Sigmoid colon (tissue), 7 donors: ENCODE results near the gene PLEKHM1. TPM values are rescaled to one million over a fixed set of nuclear protein-coding genes. Genes with fewer than 3 reads are reported as not detected.

Source experiments
- DNase-seq: peaks from one replicate; pipeline ENCODE4 v3.0.0-alpha.2; 2019
- H3K27ac ChIP-seq, 4 donors: fragments of 200-600 bp; sonication (generic); one replicate each; pipeline ENCODE4 v1.5.1; 2016 to 2019; ENCODE audit warnings: mild to moderate bottlenecking in 1 of 4
- H3K27me3 ChIP-seq, 3 donors: fragments of 200-600 bp; sonication (generic); one replicate each; pipeline ENCODE4 v1.5.1; 2019; ENCODE audit warnings: mild to moderate bottlenecking in 1 of 3
- H3K36me3 ChIP-seq, 4 donors: fragments of 200-600 bp; sonication (generic); one replicate each; pipeline ENCODE4 v1.5.1; 2016 to 2019
- H3K4me1 ChIP-seq, 4 donors: fragments of 200-600 bp; sonication (generic); one replicate each; pipeline ENCODE4 v1.5.1; 2017 to 2019
- H3K4me3 ChIP-seq, 4 donors: fragments of 200-600 bp; sonication (generic); one replicate each; pipeline ENCODE4 v1.5.1; 2017 to 2019; ENCODE audit warnings: mild to moderate bottlenecking in 2 of 4, moderate library complexity in 1 of 4
- H3K9me3 ChIP-seq, 4 donors: fragments of 200-600 bp in 3 of 4; sonication (generic) in 3 of 4; one replicate each; pipeline versions ENCODE4 v1.5.1 to v1.6.1; 2013 to 2019
- CTCF ChIP-seq, 4 experiments: fragments of 450-650 bp in 3 of 4; fragments of 200-600 bp in 1 of 4; IDR thresholded peaks; one replicate each; pipeline ENCODE4 v1.5.1; 2016 to 2019; ENCODE audit warnings: antibody characterized with exemption in 4 of 4, mild to moderate bottlenecking in 3 of 4, moderate library complexity in 2 of 4
- EP300 ChIP-seq, 4 donors: sonication (generic); formaldehyde crosslinking; IDR thresholded peaks; one replicate each; pipeline ENCODE4 v1.6.1; 2017; ENCODE audit warnings: antibody characterized with exemption in 4 of 4
- POLR2A ChIP-seq, 2 donors: fragments of 450-650 bp; IDR thresholded peaks; one replicate each; pipeline ENCODE4 v1.6.1; 2016; ENCODE audit warnings: antibody characterized with exemption in 2 of 2, mild to moderate bottlenecking in 2 of 2, moderate library complexity in 2 of 2
- POLR2AphosphoS5 ChIP-seq, 4 donors: sonication (generic); formaldehyde crosslinking; IDR thresholded peaks; one replicate each; pipeline ENCODE4 v1.6.1; 2017; ENCODE audit warnings: antibody characterized with exemption in 4 of 4
- WGBS, 2 donors: extraction: QIAGEN DNeasy Blood & Tissue Kit; methylation state at CpG; one replicate each; pipeline ENCODE4 v1.1.7; 2013; 5-methylcytosine and 5-hydroxymethylcytosine counted together
- intact Hi-C: fragments of 100-400 bp; cut with DNase I; formaldehyde crosslinking; loops from one replicate; pipeline ENCODE4 v1.15.1; 2023
- polyA plus RNA-seq, 3 donors: library from polyadenylated mRNA; stranded (reverse); fragments of 200-250 nt; gene quantifications; one replicate each; pipeline ENCODE4 v1.2.3, GENCODE V29; 2013
- total RNA-seq, 4 donors: library from RNA; depleted of rRNA; stranded (reverse); fragments of >200 nt; gene quantifications; one replicate each; pipeline ENCODE4 v1.1.0, GENCODE V29; 2016
- donor health status: healthy with polysubstance abuse.
- donor health status: Bipolar disorder and iron deficiency.
- donor health status: healthy.

PLEKHM1 gene
- total and polyA plus RNA-seq, 7 donors = 17.4 to 43.4 (median 26.7) TPM

GRCh38 chr17:45436161-45436560 is 54.4 kb downstream of the PLEKHM1 start:
- Histone ChIP-seq H3K36me3 (peaks cover 13 to 53% (median 22%) of the 10 kb centered on the region in 4 donors), H3K4me1 (peaks cover 0 to 31% (median 20%) of the 10 kb centered on the region in 4 donors), H3K27me3 (peaks cover 12 to 23% (median 20%) of the 10 kb centered on the region in 3 donors), H3K27ac (no peak overlapping the region), H3K4me3 (no peak overlapping the region), H3K9me3 (no peaks in the 10 kb centered on the region)
- WGBS, 2 donors = 91 to 92% methylated on average over 10 of the region's 10 CpGs
- intact Hi-C loops = no loop called here
- no peak for TF ChIP-seq POLR2A (IDR thresholded peaks at IDR 0.05)
- TF ChIP-seq CTCF (IDR thresholded peaks at IDR 0.05) = no peak
- no peak for TF ChIP-seq POLR2AphosphoS5 (IDR thresholded peaks at IDR 0.05)
- no peak for TF ChIP-seq EP300 (IDR thresholded peaks at IDR 0.05)
- no peak for DNase-seq

GRCh38 chr17:45435481-45435880 is 55.0 kb downstream of the PLEKHM1 start:
- DNase-seq = no peak
- H3K9me3 ChIP-seq = no peaks in the 10 kb centered on the region
- peaks cover 0 to 35% (median 27%) of the 10 kb centered on the region in 4 donors for H3K4me1 ChIP-seq
- H3K4me3 ChIP-seq = no peak overlapping the region
- peaks cover 13 to 53% (median 22%) of the 10 kb centered on the region in 4 donors for H3K36me3 ChIP-seq
- no peak for TF ChIP-seq POLR2A (IDR thresholded peaks at IDR 0.05)
- no peak for TF ChIP-seq POLR2AphosphoS5 (IDR thresholded peaks at IDR 0.05)
- no peak for TF ChIP-seq CTCF (IDR thresholded peaks at IDR 0.05)
- no peak for TF ChIP-seq EP300 (IDR thresholded peaks at IDR 0.05)
- H3K27ac ChIP-seq = no peak overlapping the region
- WGBS, 2 donors = 67 to 89% methylated on average over 5 of the region's 5 CpGs
- H3K27me3 ChIP-seq = peaks cover 16 to 30% (median 27%) of the 10 kb centered on the region in 3 donors
- intact Hi-C loops = no loop called here

GRCh38 chr17:45433159-45433535 is 57.4 kb downstream of the PLEKHM1 start:
- WGBS, 2 donors = 42 to 60% methylated on average over 4 of the region's 4 CpGs
- peak overlapping the region in 2 of 4 donors; percentile 67 to 74 for H3K27ac ChIP-seq
- intact Hi-C loops = no loop called here
- H3K27me3 ChIP-seq = peaks cover 36 to 53% (median 50%) of the 10 kb centered on the region in 3 donors
- TF ChIP-seq CTCF (IDR thresholded peaks at IDR 0.05) (no peak), EP300 (IDR thresholded peaks at IDR 0.05) (no peak), POLR2A (IDR thresholded peaks at IDR 0.05) (no peak), POLR2AphosphoS5 (IDR thresholded peaks at IDR 0.05) (no peak)
- peaks cover 0 to 51% (median 50%) of the 10 kb centered on the region in 4 donors for H3K4me1 ChIP-seq
- peaks cover 13 to 35% (median 22%) of the 10 kb centered on the region in 4 donors for H3K36me3 ChIP-seq
- peak overlapping the region in 2 of 4 donors; percentile 43 to 45 for H3K4me3 ChIP-seq
- H3K9me3 ChIP-seq = no peaks in the 10 kb centered on the region
- DNase-seq = no peak

- Histone ChIP-seq H3K9me3 (no peaks in the 10 kb centered on the region), H3K27ac (peak within 1 kb of the TSS; percentile 15 to 74 (median 60)), H3K4me1 (peaks cover 0 to 57% (median 54%) of the 10 kb centered on the region in 4 donors), H3K4me3 (peak within 1 kb of the TSS; percentile 1 to 48 (median 44)), H3K27me3 (peaks cover 36 to 59% (median 56%) of the 10 kb centered on the region in 3 donors), H3K36me3 (peaks cover 10 to 29% (median 18%) of the 10 kb centered on the region in 4 donors)
- WGBS, 2 donors = 1 to 2% methylated on average over 66 of the region's 66 CpGs
- TF ChIP-seq EP300 (IDR thresholded peaks at IDR 0.05) (no peak), POLR2AphosphoS5 (IDR thresholded peaks at IDR 0.05) (peak in 1 of 4 donors; percentile 11), CTCF (IDR thresholded peaks at IDR 0.05) (no peak), POLR2A (IDR thresholded peaks at IDR 0.05) (no peak)
- peak; percentile 76 for DNase-seq
- intact Hi-C loops = no loop called here
These were observed 57.9 kb downstream of the PLEKHM1 start, which contains the start of gene ARHGAP27 for GRCh38 chr17:45432405-45433158. TSS of gene ARHGAP27 (minus strand) at chr17:45432870. CDS start at chr17:45430279, 2,591 bp downstream.
